ENCODE data around the gene GRK4. TPM values are rescaled to one million over a fixed set of nuclear protein-coding genes. Genes with fewer than 3 reads are reported as not detected.

Gene GRK4
- polyA plus RNA-seq, 1 of the 3 experiments (the other 2 are of a cell fraction) = 2.7 TPM

DNA sequence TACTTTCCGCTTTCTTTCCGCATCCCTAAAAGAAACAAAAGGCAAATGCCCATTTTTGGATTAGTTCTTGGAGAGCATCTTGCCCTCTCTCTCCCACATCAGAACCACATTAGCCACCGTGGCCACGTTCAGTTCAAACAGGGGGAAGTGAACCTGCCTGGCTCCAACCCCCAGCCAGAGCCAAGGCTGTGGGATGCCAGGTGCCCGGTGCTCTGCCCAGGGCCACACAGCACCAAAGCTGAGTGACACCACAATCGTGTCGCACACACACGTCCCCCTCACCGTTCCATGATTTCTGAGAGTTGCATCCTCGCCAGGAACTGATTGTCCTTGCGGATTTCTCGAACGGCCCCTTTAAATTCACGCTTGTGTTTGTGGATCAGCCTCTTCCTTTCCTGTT is 24.5 kb upstream of the GRK4 start:
- no peak overlapping the region for H3K4me2 ChIP-seq
- DNase-seq = no peak
- no peak for TF ChIP-seq GATA2 (CRISPR knock-in tag; IDR thresholded peaks at IDR 0.05)
- TF ChIP-seq RCOR1 (IDR thresholded peaks at IDR 0.05; ENCODE audit: low read length) = no peak
- TF ChIP-seq, protein P1, sequence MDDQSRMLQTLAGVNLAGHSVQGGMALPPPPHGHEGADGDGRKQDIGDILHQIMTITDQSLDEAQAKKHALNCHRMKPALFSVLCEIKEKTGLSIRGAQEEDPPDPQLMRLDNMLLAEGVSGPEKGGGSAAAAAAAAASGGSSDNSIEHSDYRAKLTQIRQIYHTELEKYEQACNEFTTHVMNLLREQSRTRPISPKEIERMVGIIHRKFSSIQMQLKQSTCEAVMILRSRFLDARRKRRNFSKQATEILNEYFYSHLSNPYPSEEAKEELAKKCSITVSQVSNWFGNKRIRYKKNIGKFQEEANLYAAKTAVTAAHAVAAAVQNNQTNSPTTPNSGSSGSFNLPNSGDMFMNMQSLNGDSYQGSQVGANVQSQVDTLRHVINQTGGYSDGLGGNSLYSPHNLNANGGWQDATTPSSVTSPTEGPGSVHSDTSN (IDR thresholded peaks at IDR 0.05) = no peak
- TF ChIP-seq, protein P2, sequence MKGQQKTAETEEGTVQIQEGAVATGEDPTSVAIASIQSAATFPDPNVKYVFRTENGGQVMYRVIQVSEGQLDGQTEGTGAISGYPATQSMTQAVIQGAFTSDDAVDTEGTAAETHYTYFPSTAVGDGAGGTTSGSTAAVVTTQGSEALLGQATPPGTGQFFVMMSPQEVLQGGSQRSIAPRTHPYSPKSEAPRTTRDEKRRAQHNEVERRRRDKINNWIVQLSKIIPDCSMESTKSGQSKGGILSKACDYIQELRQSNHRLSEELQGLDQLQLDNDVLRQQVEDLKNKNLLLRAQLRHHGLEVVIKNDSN (IDR thresholded peaks at IDR 0.05; ENCODE audit: borderline replicate concordance, low read depth) = no peak
- TF ChIP-seq, protein P3, sequence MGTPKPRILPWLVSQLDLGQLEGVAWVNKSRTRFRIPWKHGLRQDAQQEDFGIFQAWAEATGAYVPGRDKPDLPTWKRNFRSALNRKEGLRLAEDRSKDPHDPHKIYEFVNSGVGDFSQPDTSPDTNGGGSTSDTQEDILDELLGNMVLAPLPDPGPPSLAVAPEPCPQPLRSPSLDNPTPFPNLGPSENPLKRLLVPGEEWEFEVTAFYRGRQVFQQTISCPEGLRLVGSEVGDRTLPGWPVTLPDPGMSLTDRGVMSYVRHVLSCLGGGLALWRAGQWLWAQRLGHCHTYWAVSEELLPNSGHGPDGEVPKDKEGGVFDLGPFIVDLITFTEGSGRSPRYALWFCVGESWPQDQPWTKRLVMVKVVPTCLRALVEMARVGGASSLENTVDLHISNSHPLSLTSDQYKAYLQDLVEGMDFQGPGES (IDR thresholded peaks at IDR 0.05; ENCODE audit: low read depth, low read length) = no peak
- TF ChIP-seq TAF1 (IDR thresholded peaks at IDR 0.05; ENCODE audit: borderline replicate concordance, low read depth, low read length) = no peak
- no peak for TF ChIP-seq JUND (IDR thresholded peaks at IDR 0.05)
- no peak for TF ChIP-seq CHD2 (IDR thresholded peaks at IDR 0.05; ENCODE audit: low read length, partially characterized antibody)
- TF ChIP-seq, protein P4, sequence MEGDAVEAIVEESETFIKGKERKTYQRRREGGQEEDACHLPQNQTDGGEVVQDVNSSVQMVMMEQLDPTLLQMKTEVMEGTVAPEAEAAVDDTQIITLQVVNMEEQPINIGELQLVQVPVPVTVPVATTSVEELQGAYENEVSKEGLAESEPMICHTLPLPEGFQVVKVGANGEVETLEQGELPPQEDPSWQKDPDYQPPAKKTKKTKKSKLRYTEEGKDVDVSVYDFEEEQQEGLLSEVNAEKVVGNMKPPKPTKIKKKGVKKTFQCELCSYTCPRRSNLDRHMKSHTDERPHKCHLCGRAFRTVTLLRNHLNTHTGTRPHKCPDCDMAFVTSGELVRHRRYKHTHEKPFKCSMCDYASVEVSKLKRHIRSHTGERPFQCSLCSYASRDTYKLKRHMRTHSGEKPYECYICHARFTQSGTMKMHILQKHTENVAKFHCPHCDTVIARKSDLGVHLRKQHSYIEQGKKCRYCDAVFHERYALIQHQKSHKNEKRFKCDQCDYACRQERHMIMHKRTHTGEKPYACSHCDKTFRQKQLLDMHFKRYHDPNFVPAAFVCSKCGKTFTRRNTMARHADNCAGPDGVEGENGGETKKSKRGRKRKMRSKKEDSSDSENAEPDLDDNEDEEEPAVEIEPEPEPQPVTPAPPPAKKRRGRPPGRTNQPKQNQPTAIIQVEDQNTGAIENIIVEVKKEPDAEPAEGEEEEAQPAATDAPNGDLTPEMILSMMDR (IDR thresholded peaks at IDR 0.05) = no peak
- TF ChIP-seq POLR2AphosphoS5 (IDR thresholded peaks at IDR 0.05; ENCODE audit: low read depth, low read length) = no peak
- ChIA-PET CTCF (interaction anchor here (0.7 kb wide), 1 partner anchor 17 kb away, joined by 3 read pairs; no protein-coding TSS in a partner anchor), POLR2A (no interaction called here)
- WGBS (ENCODE audit: low lambda C conversion rate) = 97% methylated on average over 13 of the region's 14 CpGs
- H3K36me3 ChIP-seq (replicated peaks in 1 of 2; ENCODE audit: control insufficient read depth in 1 of 2, insufficient read depth in 2 of 2, low read length in 1 of 2) = peaks cover 30 to 63% of the 10 kb centered on the region in 2 experiments
- H3K4me1 ChIP-seq (ENCODE audit: control insufficient read depth in 1 of 2, insufficient read depth in 2 of 2, low read depth in 1 of 2, low read length in 1 of 2) = peaks cover 14 to 27% of the 10 kb centered on the region in 2 experiments
- H3F3A ChIP-seq (replicated peaks; ENCODE audit: insufficient read depth) = peaks cover 16% of the 10 kb centered on the region
- no peaks in the 10 kb centered on the region for H3K9me3 ChIP-seq
- H3K27me3 ChIP-seq (ENCODE audit: insufficient read depth) = no peaks in the 10 kb centered on the region
- no peak overlapping the region for H3K9ac ChIP-seq
- H2AFZ ChIP-seq (ENCODE audit: low read depth) = no peak overlapping the region
- H3K79me2 ChIP-seq (ENCODE audit: insufficient read depth) = peaks cover 34% of the 10 kb centered on the region
- H3K27ac ChIP-seq (ENCODE audit: low read depth in 2 of 2, low read length in 1 of 2) = no peak overlapping the region
- no peaks in the 10 kb centered on the region for H3K9me2 ChIP-seq
- no peak overlapping the region for H3K4me3 ChIP-seq (ENCODE audit: low read depth in 2 of 2, low read length in 1 of 2)
- H4K20me1 ChIP-seq (ENCODE audit: insufficient read depth) = 0 out of 2 replicates have a peak, but pooled peaks cover 19% of the 10 kb centered on the region
